GM12878 (cell line): ENCODE results near the gene CREB3. TPM values are rescaled to one million over a fixed set of nuclear protein-coding genes. Genes with fewer than 3 reads are reported as not detected.

Experiments used
- ATAC-seq: fragments of 200-7000 bp; cut with Tn5 transposase; 3 replicates; pipeline ENCODE4 v1.9.1; 2020; ENCODE audit warnings: mild to moderate bottlenecking, moderate library complexity
- BruUV-seq: library from RNA; stranded (reverse); fragments of 400-500 nt; replicated peaks from 2 replicates; lab custom pipeline; 2021; lab: Mats Ljungman, UMichigan
- CTCF ChIA-PET: fragments of 300-600 bp; sonication (Branson Sonifier 250); formaldehyde crosslinking; extraction: SDS; loops from one replicate; lab custom pipeline; 2021; ENCODE audit warnings: inconsistent platforms; lab: Yijun Ruan, JAX
- POLR2A ChIA-PET: fragments of 350-600 bp; formaldehyde crosslinking; extraction: SDS; loops from one replicate; lab custom pipeline; 2021; ENCODE audit warnings: inconsistent platforms; lab: Charles Lee
- RAD21 ChIA-PET: fragments of 300-600 bp; sonication (Branson Sonifier 250); formaldehyde crosslinking; loops from one replicate; lab custom pipeline; 2023; ENCODE audit warnings: antibody characterized with exemption; ENCODE audit not compliant: unreplicated experiment; lab: Charles Lee
- SMC1A ChIA-PET: fragments of 300-600 bp; sonication (Branson Sonifier 250); formaldehyde crosslinking; loops from one replicate; lab custom pipeline; 2023; ENCODE audit not compliant: unreplicated experiment, uncharacterized antibody; lab: Charles Lee
- DNase-seq: peaks from one replicate; pipeline ENCODE4 v3.0.0-alpha.2; 2011; ENCODE audit warnings: low read depth, low spot score
- FAIRE-seq: peaks from 3 replicates; lab custom pipeline; 2011; peaks lifted over from hg19 to GRCh38; lab: Jason Lieb, UNC
- H2AFZ ChIP-seq: 2 replicates; pipeline ENCODE4 v1.6.0; 2011; ENCODE audit warnings: low read depth, low read length, control low read depth; ENCODE audit not compliant: control insufficient read depth
- H3K27ac ChIP-seq: 2 replicates; pipeline ENCODE4 v1.5.1; 2011; ENCODE audit warnings: control low read depth; ENCODE audit not compliant: control insufficient read depth, insufficient read depth
- H3K27me3 ChIP-seq, 2 experiments: replicated peaks in 1 of 2; 2 replicates each; pipeline versions ENCODE4 v1.6.0 to v1.6.1; 2011; ENCODE audit warnings: low read length in 1 of 2; ENCODE audit not compliant: control insufficient read depth in 2 of 2, insufficient read depth in 2 of 2
- H3K36me3 ChIP-seq, 2 experiments: 2 replicates each; pipeline ENCODE4 v1.5.1; 2011; ENCODE audit warnings: low read length in 1 of 2; ENCODE audit not compliant: control insufficient read depth in 2 of 2, insufficient read depth in 2 of 2
- H3K4me1 ChIP-seq: 2 replicates; pipeline ENCODE4 v1.6.1; 2011; ENCODE audit warnings: mild to moderate bottlenecking, low read length, moderate library complexity, mixed read lengths; ENCODE audit not compliant: control insufficient read depth, insufficient read depth
- H3K4me2 ChIP-seq: 2 replicates; pipeline ENCODE4 v1.6.0; 2011; ENCODE audit warnings: control low read depth; ENCODE audit not compliant: control insufficient read depth, insufficient read depth
- H3K4me3 ChIP-seq: fragments of 200-600 bp; sonication (generic); 2 replicates; pipeline ENCODE4 v1.5.1; 2016
- H3K79me2 ChIP-seq: 2 replicates; pipeline ENCODE4 v1.6.0; 2011; ENCODE audit warnings: low read length; ENCODE audit not compliant: control insufficient read depth, insufficient read depth
- H3K9ac ChIP-seq: 2 replicates; pipeline ENCODE4 v1.8.0; 2011; ENCODE audit warnings: low read length, control low read depth, mixed read lengths; ENCODE audit not compliant: control insufficient read depth, insufficient read depth
- H3K9me3 ChIP-seq: replicated peaks from 3 replicates; pipeline ENCODE4 v1.5.1; 2011; ENCODE audit warnings: mild to moderate bottlenecking, low read length; ENCODE audit not compliant: control insufficient read depth, insufficient read depth
- H4K20me1 ChIP-seq: 2 replicates; pipeline ENCODE4 v1.6.0; 2011; ENCODE audit not compliant: control insufficient read depth, insufficient read depth
- CHD2 ChIP-seq: IDR thresholded peaks from 2 replicates; pipeline ENCODE4 v1.6.1; 2011; ENCODE audit warnings: low read depth, low read length, improper control_type of control experiment, borderline replicate concordance
- CHD4 ChIP-seq: fragments of 200-600 bp; sonication (generic); IDR thresholded peaks from 2 replicates; pipeline ENCODE4 v1.6.1; 2016; ENCODE audit warnings: mild to moderate bottlenecking
- CTCF ChIP-seq, 3 experiments: IDR thresholded peaks in 2 of 3; conservative IDR thresholded peaks in 1 of 3; 2 replicates each; pipeline ENCODE4 v1.5.1; 2011; ENCODE audit warnings: low read depth in 3 of 3, low read length in 3 of 3, mild to moderate bottlenecking in 3 of 3, control low read depth in 2 of 3, moderate library complexity in 2 of 3, inconsistent platforms in 1 of 3, mixed read lengths in 1 of 3; ENCODE audit not compliant: control insufficient read depth in 2 of 3, insufficient read depth in 1 of 3; ENCODE audit errors: extremely low read depth in 1 of 3
- FOXM1 ChIP-seq: IDR thresholded peaks from 2 replicates; pipeline ENCODE4 v1.6.1; 2012; ENCODE audit warnings: low read depth, mild to moderate bottlenecking, inconsistent platforms, low read length, moderate library complexity
- MYC ChIP-seq: IDR thresholded peaks from 2 replicates; pipeline ENCODE4 v1.6.1; 2011; ENCODE audit warnings: mild to moderate bottlenecking, low read length, moderate library complexity, inconsistent platforms; ENCODE audit not compliant: insufficient read depth, insufficient replicate concordance, insufficient read length, severe bottlenecking
- NKRF ChIP-seq: fragments of 450-650 bp; conservative IDR thresholded peaks from 2 replicates; pipeline ENCODE4 v1.6.1; 2017; ENCODE audit warnings: mild to moderate bottlenecking, moderate library complexity
- RB1 ChIP-seq: fragments of 450-650 bp; formaldehyde crosslinking; IDR thresholded peaks from 2 replicates; pipeline ENCODE4 v1.6.1; 2017; ENCODE audit warnings: mild to moderate bottlenecking, borderline replicate concordance
- RCOR1 ChIP-seq: conservative IDR thresholded peaks from 2 replicates; pipeline ENCODE4 v1.6.1; 2012; ENCODE audit warnings: low read depth, low read length, improper control_type of control experiment
- RELA ChIP-seq: fragments of 450-650 bp; IDR thresholded peaks from 2 replicates; pipeline ENCODE4 v1.8.0; 2014; ENCODE audit warnings: borderline replicate concordance; ENCODE audit not compliant: partially characterized antibody
- SIX5 ChIP-seq: IDR thresholded peaks from 2 replicates; pipeline ENCODE4 v1.6.1; 2011; ENCODE audit warnings: mild to moderate bottlenecking, low read depth, low read length, moderate library complexity; ENCODE audit not compliant: severe bottlenecking
- SPI1 ChIP-seq: IDR thresholded peaks from 2 replicates; pipeline ENCODE4 v1.6.1; 2011; ENCODE audit warnings: low read depth, mild to moderate bottlenecking, low read length, moderate library complexity, borderline replicate concordance; ENCODE audit not compliant: insufficient read depth
- TBL1XR1 ChIP-seq: IDR thresholded peaks from 2 replicates; pipeline ENCODE4 v1.6.1; 2012; ENCODE audit warnings: low read depth, low read length, improper control_type of control experiment
- WGBS: methylation state at CpG from one replicate; pipeline ENCODE4 v1.1.6; 2016; ENCODE audit warnings: low lambda C conversion rate; ENCODE audit not compliant: insufficient replicate concordance, insufficient coverage; ENCODE audit errors: missing lambda C conversion rate; 5-methylcytosine and 5-hydroxymethylcytosine counted together
- in situ Hi-C: fragments of 300-500 bp; cut with MboI; formaldehyde crosslinking; loops from 9 replicates; pipeline ENCODE4 v1.14.3; 2018; ENCODE audit warnings: mixed read lengths
- intact Hi-C: fragments of 100-400 bp; cut with micrococcal nuclease; formaldehyde crosslinking; loops from one replicate; pipeline ENCODE4 v1.14.2; 2022; ENCODE audit not compliant: unreplicated experiment
- polyA plus RNA-seq, 11 experiments: library from polyadenylated mRNA; depleted of rRNA in 4 of 11; unstranded in 6 of 11; stranded (reverse) in 5 of 11; fragments of >200 nt; fragmentation: Nextera tagmentation in 4 of 11; fragmentation: Illumina TruSeq in 1 of 11; extraction: Ambion mirVana in 4 of 11; extraction: Trizol in 1 of 11; gene quantifications; 1 replicate in 1 of 11; 2 replicates in 10 of 11; pipeline versions ENCODE4 v1.2.1 to v1.2.3, GENCODE V29; 2011 to 2016; ENCODE audit warnings: inconsistent platforms in 2 of 11, missing spikeins in 2 of 11, low read depth in 1 of 11
- total RNA-seq, 4 experiments: library from RNA; depleted of rRNA in 3 of 4; stranded (reverse); fragments of >200 nt in 3 of 4; fragmentation: Illumina TruSeq in 1 of 4; extraction: Trizol in 1 of 4; gene quantifications; 2 replicates each; pipeline versions ENCODE4 v1.2.1 to v1.2.3, GENCODE V29; 2013 to 2021
- TF ChIP-seq, protein P1 (sequence below): fragments of 450-650 bp; IDR thresholded peaks from 2 replicates; pipeline ENCODE4 v1.6.1; 2017; ENCODE audit warnings: borderline replicate concordance

CREB3 gene
- total and polyA plus RNA-seq, 10 of the 15 experiments (the other 5 are each of a cell fraction or from before 2014, with no cell fraction given): 9.8 to 38.9 (median 19.8) TPM

- 99% methylated on average over 11 of the region's 11 CpGs for WGBS
- Histone ChIP-seq H3K4me3 (no peak overlapping the region), H3K27ac (no peak overlapping the region), H3K9ac (no peak overlapping the region), H2AFZ (no peak overlapping the region), H3K4me1 (peaks cover 14% of the 10 kb centered on the region), H3K27me3 (no peaks in the 10 kb centered on the region), H3K79me2 (no peaks in the 10 kb centered on the region), H3K9me3 (no peaks in the 10 kb centered on the region), H3K4me2 (no peak overlapping the region), H4K20me1 (no peaks in the 10 kb centered on the region), H3K36me3 (peaks cover 46 to 55% of the 10 kb centered on the region in 2 experiments)
- FAIRE-seq: no peak
- TF ChIP-seq, protein P1, sequence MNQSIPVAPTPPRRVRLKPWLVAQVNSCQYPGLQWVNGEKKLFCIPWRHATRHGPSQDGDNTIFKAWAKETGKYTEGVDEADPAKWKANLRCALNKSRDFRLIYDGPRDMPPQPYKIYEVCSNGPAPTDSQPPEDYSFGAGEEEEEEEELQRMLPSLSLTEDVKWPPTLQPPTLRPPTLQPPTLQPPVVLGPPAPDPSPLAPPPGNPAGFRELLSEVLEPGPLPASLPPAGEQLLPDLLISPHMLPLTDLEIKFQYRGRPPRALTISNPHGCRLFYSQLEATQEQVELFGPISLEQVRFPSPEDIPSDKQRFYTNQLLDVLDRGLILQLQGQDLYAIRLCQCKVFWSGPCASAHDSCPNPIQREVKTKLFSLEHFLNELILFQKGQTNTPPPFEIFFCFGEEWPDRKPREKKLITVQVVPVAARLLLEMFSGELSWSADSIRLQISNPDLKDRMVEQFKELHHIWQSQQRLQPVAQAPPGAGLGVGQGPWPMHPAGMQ: no peak
- no peak for TF ChIP-seq CTCF (IDR thresholded peaks at IDR 0.05 in 2 of 3, conservative IDR thresholded peaks at IDR 0.05 in 1 of 3; ENCODE audit: control insufficient read depth in 2 of 3, extremely low read depth in 1 of 3, insufficient read depth in 1 of 3, low read depth in 3 of 3, low read length in 3 of 3)
- no peak for TF ChIP-seq FOXM1
- no peak for TF ChIP-seq MYC
- no peak for TF ChIP-seq TBL1XR1
- no peak for TF ChIP-seq RELA
- TF ChIP-seq CHD2: no peak
- no peak for TF ChIP-seq SPI1
- TF ChIP-seq RCOR1: no peak
- TF ChIP-seq SIX5: no peak
- TF ChIP-seq RB1: no peak
- TF ChIP-seq NKRF: no peak
- no peak for TF ChIP-seq CHD4
- ATAC-seq: no peak
- ChIA-PET SMC1A (interaction anchor here (2.3 to 2.7 kb wide), 2 partner anchors 15 to 17 kb away, joined by 7 to 10 read pairs; no protein-coding TSS in a partner anchor), CTCF (interaction anchor here (0.7 to 5.8 kb wide), 12 partner anchors 10 to 77 kb away, joined by 3 to 39 read pairs (median 4); partner anchors contain the start of genes CREB3 and TLN1), RAD21 (interaction anchor here (1.0 to 1.4 kb wide), 2 partner anchors 15 to 47 kb away, joined by 3 to 4 read pairs; no protein-coding TSS in a partner anchor), POLR2A (interaction anchor here (1.0 to 3.5 kb wide), 2 partner anchors 15 to 52 kb away, joined by 3 to 14 read pairs; no protein-coding TSS in a partner anchor)
- BruUV-seq: no TSS peak
- in situ Hi-C loops (no loop called here), intact Hi-C loops (no loop called here)
- no peak for DNase-seq
These were observed 19.6 kb upstream of the CREB3 start for GRCh38 chr9:35712762-35713400.
